ENCODE measurements around the gene SIL1. TPM values are rescaled to one million over a fixed set of nuclear protein-coding genes. Genes with fewer than 3 reads are reported as not detected.
"Not testable (repeated sequence)": the region's sequence is repeated elsewhere in the genome, so short reads cannot be mapped to it uniquely, and the experiment has no call there.

The SIL1 gene
- total RNA-seq, 1 donor from 2014 or later = 83.0 TPM

- DNase-seq (ENCODE audit: low spot score) = no peak
Observed at GRCh38 chr5:138943599-138944173, 254.5 kb downstream of the SIL1 start.

- no peak for DNase-seq (ENCODE audit: low spot score)
Observed at GRCh38 chr5:138942861-138943260, 255.3 kb downstream of the SIL1 start.

DNA sequence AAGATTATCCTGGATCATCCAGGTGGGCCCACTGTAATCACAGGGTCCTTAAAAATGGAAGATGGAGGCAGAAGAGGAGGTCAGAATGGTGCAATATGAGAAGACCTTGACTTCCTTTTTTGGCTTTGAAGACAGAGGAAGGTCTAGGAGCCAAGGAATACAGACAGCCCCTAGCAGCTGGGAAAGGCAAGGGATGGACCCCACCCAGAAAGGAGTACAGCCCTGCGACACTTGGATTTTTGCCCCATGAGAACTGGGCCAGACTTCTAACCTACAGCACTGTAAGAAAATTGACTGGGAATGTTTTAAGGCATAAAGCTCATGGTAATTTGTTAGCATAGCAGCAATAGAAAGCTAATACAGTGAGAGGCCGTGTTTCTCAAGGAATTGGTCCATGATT lies 256.1 kb downstream of the SIL1 start:
- no peak for DNase-seq (ENCODE audit: low spot score)

DNA sequence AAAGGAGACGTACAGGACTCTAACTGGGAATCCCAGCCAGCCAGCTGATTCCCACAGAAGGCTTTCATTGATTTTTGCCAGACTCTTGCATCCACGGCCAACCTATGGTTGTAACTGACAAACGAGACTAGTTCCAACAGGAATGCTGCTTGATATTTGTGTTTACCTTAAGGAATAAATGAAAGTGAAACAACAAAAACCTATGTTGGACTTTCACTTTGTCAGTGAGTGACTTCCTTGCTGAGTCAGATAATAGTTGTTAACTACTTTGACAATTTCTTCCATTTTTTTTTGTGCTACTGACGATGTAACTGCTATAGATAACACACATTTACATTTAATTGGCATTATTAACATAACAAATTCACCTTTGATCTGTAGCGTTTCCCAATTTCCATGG lies 259.6 kb downstream of the SIL1 start:
- no peak for DNase-seq (ENCODE audit: low spot score)

- DNase-seq (ENCODE audit: low spot score) = no peak
Observed at GRCh38 chr5:138937392-138938387, 260.5 kb downstream of the SIL1 start.

- DNase-seq (ENCODE audit: low spot score) = no peak
Observed at GRCh38 chr5:138936968-138937345, 261.2 kb downstream of the SIL1 start.

GRCh38 chr5:138936225-138936967 lies 261.8 kb downstream of the SIL1 start:
- DNase-seq (ENCODE audit: low spot score) = no peak

- no peak for DNase-seq (ENCODE audit: low spot score)
Observed at GRCh38 chr5:138935466-138935865, 262.7 kb downstream of the SIL1 start.

DNA sequence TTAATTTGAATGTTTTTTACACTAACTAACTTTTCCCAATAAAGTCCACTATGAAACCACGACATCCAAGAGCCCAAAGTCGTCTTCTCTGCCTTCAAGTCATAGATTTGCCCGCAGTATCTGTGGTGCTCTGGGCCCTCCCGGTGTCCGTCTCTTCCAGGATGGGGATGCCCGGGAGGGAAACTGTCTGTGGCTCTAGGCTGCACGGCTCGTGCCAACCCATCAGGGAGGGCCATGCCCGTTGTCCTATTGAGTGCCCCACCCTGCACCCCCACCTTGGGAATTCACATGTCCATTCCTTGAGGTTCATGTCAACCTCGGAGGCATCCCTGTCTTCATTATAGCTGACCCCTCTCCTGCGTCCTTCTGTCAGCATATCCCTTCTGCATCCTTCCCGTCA lies 263.2 kb downstream of the SIL1 start:
- no peak for DNase-seq (ENCODE audit: low spot score)

GRCh38 chr5:138933522-138934290 lies 264.5 kb downstream of the SIL1 start:
- no peak for DNase-seq (ENCODE audit: low spot score)

DNA sequence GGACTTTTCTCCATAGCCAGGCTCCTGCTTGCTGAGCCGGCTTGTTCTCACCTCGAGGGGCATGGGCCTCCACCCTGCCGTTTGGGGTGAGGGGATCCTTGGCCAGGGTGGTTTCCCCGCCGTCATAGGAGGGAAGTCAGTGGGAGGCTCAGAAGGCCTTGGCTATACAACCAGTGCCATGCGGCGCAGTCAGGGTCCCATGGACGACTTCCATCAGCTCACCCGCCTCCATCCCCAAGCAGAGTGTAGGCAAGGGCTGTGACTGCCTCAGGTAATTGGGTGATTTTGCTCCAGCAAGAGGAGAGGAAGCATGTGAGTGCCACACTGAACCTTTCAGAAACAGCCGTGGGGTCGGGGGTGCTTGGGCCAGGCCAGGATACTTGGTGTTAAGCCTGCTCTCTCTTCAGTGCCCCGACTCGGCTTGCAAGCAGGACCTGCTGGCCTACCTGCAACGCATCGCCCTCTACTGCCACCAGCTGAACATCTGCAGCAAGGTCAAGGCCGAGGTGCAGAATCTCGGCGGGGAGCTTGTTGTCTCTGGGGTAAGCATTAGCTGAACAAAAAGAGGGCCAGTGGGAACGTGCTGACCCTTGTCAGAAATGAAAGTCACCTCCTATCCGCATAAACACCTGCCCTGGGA lies 265.9 kb downstream of the SIL1 start:
- no peak for DNase-seq (ENCODE audit: low spot score)

- no peak for DNase-seq (ENCODE audit: low spot score)
Observed at GRCh38 chr5:138930371-138931097, 267.6 kb downstream of the SIL1 start.

- no peak for DNase-seq (ENCODE audit: low spot score)
Observed at GRCh38 chr5:138929571-138929955, 268.6 kb downstream of the SIL1 start.

DNA sequence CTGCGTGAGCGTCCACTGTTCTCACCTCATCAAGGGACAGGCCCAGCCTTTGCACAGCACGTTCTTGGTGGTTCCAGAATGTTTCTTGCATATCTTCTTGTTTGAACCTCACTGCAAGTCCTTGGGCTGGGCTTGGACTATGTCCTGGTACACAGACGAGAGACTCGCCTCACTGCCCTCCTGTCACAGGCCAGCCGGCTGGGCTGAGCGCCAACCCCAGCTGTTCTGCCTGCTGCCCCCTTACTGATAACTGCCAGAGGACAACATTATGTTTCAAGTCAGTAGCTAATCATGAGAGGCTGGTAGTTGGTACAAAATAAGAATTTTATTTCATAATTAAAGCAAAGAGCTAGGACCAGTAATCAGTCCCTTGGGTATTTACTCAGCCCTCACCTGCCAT lies 270.2 kb downstream of the SIL1 start:
- DNase-seq (ENCODE audit: low spot score) = no peak

- no peak for DNase-seq (ENCODE audit: low spot score)
Observed at GRCh38 chr5:138927544-138927943, 270.6 kb downstream of the SIL1 start.

- no peak for DNase-seq (ENCODE audit: low spot score)
Observed at GRCh38 chr5:138926688-138927448, 271.3 kb downstream of the SIL1 start.

DNA sequence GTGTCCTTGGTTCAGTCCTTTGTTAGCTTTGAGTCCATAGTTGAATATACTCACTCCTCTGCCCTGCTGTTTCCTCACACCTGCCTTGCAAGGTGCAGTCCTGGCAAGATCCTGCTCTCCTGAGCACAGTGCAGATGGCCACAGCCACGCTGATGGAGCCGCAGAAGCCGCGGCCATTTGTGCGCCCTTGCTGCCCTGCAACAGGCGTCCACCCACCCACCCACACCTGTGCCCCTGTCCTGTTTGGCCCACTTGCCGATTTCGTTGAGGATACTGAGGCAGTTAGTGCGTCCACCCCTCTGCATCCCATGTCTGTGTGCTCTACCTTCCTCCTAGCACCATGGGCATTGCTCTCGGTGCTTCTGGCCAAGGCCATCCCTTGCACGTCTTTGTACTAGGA lies 271.9 kb downstream of the SIL1 start:
- DNase-seq (ENCODE audit: low spot score) = no peak

GRCh38 chr5:138925090-138925635 lies 273.0 kb downstream of the SIL1 start:
- DNase-seq (ENCODE audit: low spot score) = no peak

DNA sequence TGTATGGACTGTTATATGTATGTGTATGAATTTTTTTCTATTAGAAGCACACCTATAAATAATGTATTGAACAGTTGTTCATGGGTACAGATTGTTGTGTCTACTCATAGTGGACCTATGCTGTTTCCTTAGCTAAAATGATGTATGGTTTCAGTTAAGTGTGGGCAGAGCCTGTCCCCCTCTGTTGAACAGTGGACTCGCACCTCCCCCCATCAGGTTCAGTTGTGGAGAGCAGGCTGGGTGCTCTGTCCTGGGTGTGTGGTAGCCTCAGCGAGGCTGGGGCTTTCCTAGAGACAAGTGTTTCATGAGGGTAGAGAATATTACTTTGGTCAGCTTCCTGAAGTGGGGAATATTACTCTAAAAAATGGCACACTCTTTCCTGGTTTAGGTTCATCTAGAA lies 275.7 kb downstream of the SIL1 start:
- no peak for DNase-seq (ENCODE audit: low spot score)

DNA sequence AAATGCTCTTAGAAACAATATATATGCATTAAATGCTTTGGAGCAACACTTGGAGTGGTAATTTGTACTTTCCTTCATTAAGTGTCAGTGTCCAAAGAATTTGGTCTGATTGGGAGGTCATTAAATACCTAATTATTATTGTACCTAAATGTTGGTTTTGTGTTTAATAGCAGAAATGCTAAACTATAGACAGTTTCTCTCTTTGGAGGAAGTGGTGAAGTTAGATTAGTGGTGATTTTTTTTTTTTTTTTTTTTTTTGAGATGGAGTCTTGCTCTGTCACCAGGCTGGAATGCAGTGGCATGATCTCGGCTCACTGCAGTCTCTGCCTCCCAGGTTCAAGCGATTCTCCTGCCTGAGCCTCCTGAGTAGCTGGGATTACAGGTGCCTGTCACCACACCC lies 276.8 kb downstream of the SIL1 start:
- DNase-seq (ENCODE audit: low spot score) = not testable (repeated sequence)

Measured in ureter (tissue), 1 donor.